ENCODE measurements around the gene PTGR1.
"Not testable (repeated sequence)": the region's sequence is repeated elsewhere in the genome, so short reads cannot be mapped to it uniquely, and the experiment has no call there.

The PTGR1 gene

GRCh38 chr9:111615928-111616327 lies 16.5 kb upstream of the PTGR1 start:
- in situ Hi-C loops (cut with HindIII; ENCODE audit: low sequenced_read_pairs), result no loop called here

- in situ Hi-C loops (cut with HindIII; ENCODE audit: low sequenced_read_pairs), result no loop called here
Observed at GRCh38 chr9:111613436-111614040, 14.1 kb upstream of the PTGR1 start.

GRCh38 chr9:111610845-111611244 lies 11.4 kb upstream of the PTGR1 start:
- in situ Hi-C loops (cut with HindIII; ENCODE audit: low sequenced_read_pairs), result no loop called here

GRCh38 chr9:111610149-111610548 lies 10.7 kb upstream of the PTGR1 start:
- in situ Hi-C loops (cut with HindIII; ENCODE audit: low sequenced_read_pairs), result no loop called here

- in situ Hi-C loops (cut with HindIII; ENCODE audit: low sequenced_read_pairs), result no loop called here
Observed at GRCh38 chr9:111605041-111605559, 5.7 kb upstream of the PTGR1 start.

- in situ Hi-C loops (cut with HindIII; ENCODE audit: low sequenced_read_pairs), result no loop called here
Observed at GRCh38 chr9:111604054-111604615, 4.7 kb upstream of the PTGR1 start.

GRCh38 chr9:111603041-111603440 lies 3.6 kb upstream of the PTGR1 start:
- in situ Hi-C loops (cut with HindIII; ENCODE audit: low sequenced_read_pairs), result no loop called here

- in situ Hi-C loops (cut with HindIII; ENCODE audit: low sequenced_read_pairs), result no loop called here
Observed at GRCh38 chr9:111601237-111602018, 2.0 kb upstream of the PTGR1 start.

- in situ Hi-C loops (cut with HindIII; ENCODE audit: low sequenced_read_pairs), result no loop called here
Observed at GRCh38 chr9:111599955-111600343, 502 bp upstream of the PTGR1 start.

GRCh38 chr9:111598733-111599091 lies 735 bp downstream of the PTGR1 start:
- in situ Hi-C loops (cut with HindIII; ENCODE audit: low sequenced_read_pairs), result no loop called here

GRCh38 chr9:111597852-111598732 lies 1.4 kb downstream of the PTGR1 start:
- in situ Hi-C loops (cut with HindIII; ENCODE audit: low sequenced_read_pairs), result no loop called here

- in situ Hi-C loops (cut with HindIII; ENCODE audit: low sequenced_read_pairs), result no loop called here
Observed at GRCh38 chr9:111588846-111589245, 10.6 kb downstream of the PTGR1 start.

- in situ Hi-C loops (cut with HindIII; ENCODE audit: low sequenced_read_pairs), result no loop called here
Observed at GRCh38 chr9:111586378-111586777, 13.1 kb downstream of the PTGR1 start.

- in situ Hi-C loops (cut with HindIII; ENCODE audit: low sequenced_read_pairs), result no loop called here
Observed at GRCh38 chr9:111582888-111583287, 16.6 kb downstream of the PTGR1 start.

GRCh38 chr9:111572950-111573604 lies 26.4 kb downstream of the PTGR1 start:
- in situ Hi-C loops (cut with HindIII; ENCODE audit: low sequenced_read_pairs), result no loop called here

- in situ Hi-C loops (cut with HindIII; ENCODE audit: low sequenced_read_pairs), result not testable (repeated sequence)
Observed at GRCh38 chr9:111568127-111568526, 31.3 kb downstream of the PTGR1 start.

- in situ Hi-C loops (cut with HindIII; ENCODE audit: low sequenced_read_pairs), result no loop called here
Observed at GRCh38 chr9:111566234-111566633, 33.2 kb downstream of the PTGR1 start.

GRCh38 chr9:111561165-111561719 lies 38.2 kb downstream of the PTGR1 start:
- in situ Hi-C loops (cut with HindIII; ENCODE audit: low sequenced_read_pairs), result no loop called here

- in situ Hi-C loops (cut with HindIII; ENCODE audit: low sequenced_read_pairs), result no loop called here
Observed at GRCh38 chr9:111559000-111559610, 40.3 kb downstream of the PTGR1 start.

- in situ Hi-C loops (cut with HindIII; ENCODE audit: low sequenced_read_pairs), result not testable (repeated sequence)
Observed at GRCh38 chr9:111555425-111555824, 44.0 kb downstream of the PTGR1 start.

All from endothelial cell of hepatic sinusoid (primary cell).